Activated CD8-positive, alpha-beta memory T cell treated with anti-CD3 and anti-CD28 coated beads, Interleukin-2, amount 10 ng/mL, durations not matched to agents 7 days and 5 days (primary cell): ENCODE data around the gene KIF4A. TPM values are rescaled to one million over a fixed set of nuclear protein-coding genes. Genes with fewer than 3 reads are reported as not detected.
"Not testable (repeated sequence)": the region's sequence is repeated elsewhere in the genome, so short reads cannot be mapped to it uniquely, and the experiment has no call there.

Experiments used
- ATAC-seq: fragments of 150-1000 bp; cut with Tn5 transposase; one replicate; pipeline ENCODE4 v1.10.0; 2021; ENCODE audit warnings: moderate library complexity
- CTCF ChIA-PET: fragments of 350-600 bp; sonication (Branson Sonifier 250); formaldehyde crosslinking; loops from one replicate; lab custom pipeline; 2021; ENCODE audit warnings: antibody characterized with exemption; lab: Charles Lee
- DNase-seq: peaks from one replicate; pipeline ENCODE4 v3.0.0-alpha.2; 2020
- H3K27ac Mint-ChIP-seq: one replicate; pipeline ENCODE4 v1.8.0; 2021; ENCODE audit warnings: mild to moderate bottlenecking, mixed read lengths
- H3K27me3 Mint-ChIP-seq: one replicate; pipeline ENCODE4 v1.8.0; 2021; ENCODE audit warnings: mixed read lengths
- H3K36me3 Mint-ChIP-seq: one replicate; pipeline ENCODE4 v1.8.0; 2021; ENCODE audit warnings: mild to moderate bottlenecking, mixed read lengths
- H3K4me1 Mint-ChIP-seq: one replicate; pipeline ENCODE4 v1.8.0; 2021; ENCODE audit warnings: mixed read lengths
- H3K4me3 Mint-ChIP-seq: one replicate; pipeline ENCODE4 v1.8.0; 2021; ENCODE audit warnings: mild to moderate bottlenecking, moderate library complexity, mixed read lengths
- H3K9me3 Mint-ChIP-seq: one replicate; pipeline ENCODE4 v1.8.0; 2022; ENCODE audit warnings: low read depth, mixed read lengths
- total RNA-seq, 2 experiments: library from RNA; stranded (reverse); gene quantifications; one replicate each; pipeline ENCODE4 v1.2.3, GENCODE V29; 2021

KIF4A gene
- total RNA-seq, 2 experiments from 2014 or later = 41.0 to 44.7 TPM

DNA sequence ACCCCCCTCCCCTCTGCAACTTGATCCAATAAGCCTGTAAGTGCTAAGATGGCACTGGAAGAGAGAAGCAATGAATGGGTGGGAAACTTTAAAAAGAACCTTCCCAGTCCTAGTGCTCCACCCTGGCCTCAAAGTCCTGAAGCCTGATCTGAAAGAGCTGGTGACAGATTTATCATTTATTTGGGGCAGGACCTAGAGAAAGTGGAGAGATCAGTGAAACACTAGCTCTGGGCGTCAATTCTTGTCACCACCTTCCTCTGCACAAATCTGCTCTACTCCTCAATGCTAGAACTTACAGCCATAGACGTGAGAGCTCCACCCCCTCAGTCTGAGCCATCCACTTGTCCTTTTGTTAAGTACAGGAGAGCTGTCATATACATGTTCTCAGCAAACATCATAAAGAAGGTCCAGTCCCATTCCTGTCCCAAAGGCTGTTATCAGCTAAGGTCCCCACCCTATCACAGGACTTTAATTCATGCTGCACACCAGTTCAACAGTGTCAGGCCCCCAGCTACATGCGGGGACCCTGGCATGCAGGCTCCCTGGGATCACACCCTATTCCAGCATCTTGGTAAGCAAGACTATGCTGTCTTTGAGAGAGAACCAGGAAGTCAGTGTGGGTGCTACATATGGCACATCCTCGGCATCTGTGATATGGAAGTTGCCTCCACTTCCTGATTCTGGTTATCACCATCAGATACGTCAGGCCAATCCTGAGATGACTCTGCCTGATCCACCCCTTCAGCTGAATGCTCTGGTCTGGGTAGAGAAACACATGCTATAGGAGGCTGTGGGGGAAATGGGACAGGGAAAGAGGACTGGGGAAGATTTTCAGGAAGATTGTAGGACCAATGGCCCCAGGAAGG is 32.2 kb upstream of the KIF4A start:
- H3K36me3 Mint-ChIP-seq = no peaks in the 10 kb centered on the region
- peaks cover 11% of the 10 kb centered on the region for H3K4me1 Mint-ChIP-seq
- DNase-seq (no peak), ATAC-seq (no peak)
- no peaks in the 10 kb centered on the region for H3K27me3 Mint-ChIP-seq
- CTCF ChIA-PET = no interaction called here
- no peaks in the 10 kb centered on the region for H3K9me3 Mint-ChIP-seq
- H3K27ac Mint-ChIP-seq = no peak overlapping the region
- no peak overlapping the region for H3K4me3 Mint-ChIP-seq

DNA sequence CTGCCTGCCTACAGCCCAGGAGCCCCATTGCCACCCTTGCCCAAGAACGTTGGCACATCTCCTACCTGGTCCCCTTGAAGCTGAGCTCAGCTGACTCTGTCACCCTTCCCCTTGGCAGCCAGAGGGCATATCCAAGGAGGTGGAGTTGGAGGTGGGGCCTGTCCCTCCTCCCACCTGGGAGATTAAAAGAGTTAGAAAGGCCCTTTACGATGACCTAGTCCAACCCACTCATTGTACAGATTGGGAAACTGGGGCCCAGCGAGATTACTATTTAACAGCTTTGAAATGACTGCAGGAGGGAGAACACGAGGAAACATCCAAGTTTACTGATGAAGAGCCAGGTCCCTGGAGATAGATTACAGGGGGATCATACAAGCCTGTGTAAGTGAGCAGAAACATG is 29.8 kb upstream of the KIF4A start, which contains the start of gene P2RY4:
TSS of gene P2RY4 (minus strand) at position 101 of the 400 bp plus-strand sequence. CDS start 580 bp downstream, outside the sequence.
- DNase-seq = no peak
- CTCF ChIA-PET = no interaction called here
- Mint-ChIP-seq H3K27me3 (no peaks in the 10 kb centered on the region), H3K4me3 (no peak within 1 kb of the TSS), H3K36me3 (no peaks in the 10 kb centered on the region), H3K4me1 (no peaks in the 10 kb centered on the region), H3K9me3 (no peaks in the 10 kb centered on the region), H3K27ac (no peak within 1 kb of the TSS)
- no peak for ATAC-seq

GRCh38 chrX:70262952-70263567 is 26.8 kb upstream of the KIF4A start:
- no peak overlapping the region for H3K4me3 Mint-ChIP-seq
- peak; percentile 69 for ATAC-seq
- DNase-seq = peak; percentile 54
- no peaks in the 10 kb centered on the region for H3K27me3 Mint-ChIP-seq
- H3K4me1 Mint-ChIP-seq = no peaks in the 10 kb centered on the region
- H3K27ac Mint-ChIP-seq = no peak overlapping the region
- H3K36me3 Mint-ChIP-seq = no peaks in the 10 kb centered on the region
- no peaks in the 10 kb centered on the region for H3K9me3 Mint-ChIP-seq
- CTCF ChIA-PET = interaction anchor here (1.2 kb wide), 1 partner anchor 130 kb away, joined by 3 read pairs; the partner anchor contains the start of gene IGBP1

DNA sequence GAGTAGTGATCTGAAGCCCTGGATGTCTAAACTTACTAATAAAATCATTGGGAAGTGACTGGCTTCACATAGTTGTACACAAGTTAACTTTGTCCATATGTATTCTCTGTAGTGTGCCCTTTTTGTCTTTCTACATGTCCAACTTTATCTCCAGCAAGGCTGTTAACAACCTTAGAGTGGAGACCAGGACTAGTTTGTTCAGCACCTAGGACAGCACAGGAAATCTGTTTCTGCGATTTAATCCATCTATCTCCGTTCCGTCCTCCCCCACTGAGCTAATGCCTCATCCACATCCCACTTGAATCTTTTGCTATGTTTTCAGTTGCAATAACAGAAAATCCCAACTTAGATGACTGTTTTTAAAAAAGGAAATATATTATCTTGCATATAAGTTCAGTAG is 25.1 kb upstream of the KIF4A start:
- Mint-ChIP-seq H3K27ac (no peak overlapping the region), H3K9me3 (no peaks in the 10 kb centered on the region), H3K27me3 (no peaks in the 10 kb centered on the region), H3K4me1 (no peaks in the 10 kb centered on the region), H3K4me3 (no peak overlapping the region), H3K36me3 (no peaks in the 10 kb centered on the region)
- CTCF ChIA-PET = no interaction called here
- DNase-seq (no peak), ATAC-seq (no peak)

DNA sequence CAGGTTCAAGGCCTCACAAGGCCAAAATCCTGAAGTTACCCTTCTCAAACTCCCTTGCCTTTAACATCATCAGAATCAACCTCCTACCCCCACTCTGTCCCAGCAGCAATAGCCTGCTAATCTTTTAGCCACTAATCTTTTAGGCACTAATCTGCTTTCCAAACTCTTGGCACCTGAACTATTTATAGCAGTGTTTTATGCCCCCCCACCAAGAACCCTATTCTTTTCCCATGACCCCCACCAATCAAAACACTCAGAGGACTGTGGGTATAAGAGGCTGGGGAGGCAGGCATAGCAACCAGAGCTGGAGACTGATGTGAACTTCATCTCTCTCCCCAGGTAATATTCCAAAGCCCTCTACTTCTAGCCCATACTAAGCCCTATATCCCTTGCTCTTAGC is 21.9 kb upstream of the KIF4A start, which contains the start of gene ARR3:
TSS of gene ARR3 (plus strand) at position 301 of the 400 bp plus-strand sequence. CDS start 1,052 bp downstream, outside the sequence.
- no peak within 1 kb of the TSS for H3K27ac Mint-ChIP-seq
- CTCF ChIA-PET = no interaction called here

GRCh38 chrX:70274029-70274428 is 15.9 kb upstream of the KIF4A start:
- ATAC-seq, H3K9me3 Mint-ChIP-seq, H3K27me3 Mint-ChIP-seq, H3K27ac Mint-ChIP-seq, H3K4me3 Mint-ChIP-seq, H3K4me1 Mint-ChIP-seq, DNase-seq, H3K36me3 Mint-ChIP-seq: not testable (repeated sequence)
- CTCF ChIA-PET = interaction anchor here (0.7 kb wide), 1 partner anchor 160 kb away, joined by 3 read pairs; no protein-coding TSS in a partner anchor

More for the DNA sequence above, 21.9 kb upstream of the KIF4A start, which contains the start of gene ARR3:
- H3K4me3 Mint-ChIP-seq = no peak within 1 kb of the TSS
- H3K4me1 Mint-ChIP-seq = no peaks in the 10 kb centered on the region
- DNase-seq (no peak), ATAC-seq (no peak)
- H3K9me3 Mint-ChIP-seq = no peaks in the 10 kb centered on the region
- H3K36me3 Mint-ChIP-seq = no peaks in the 10 kb centered on the region
- no peaks in the 10 kb centered on the region for H3K27me3 Mint-ChIP-seq

DNA sequence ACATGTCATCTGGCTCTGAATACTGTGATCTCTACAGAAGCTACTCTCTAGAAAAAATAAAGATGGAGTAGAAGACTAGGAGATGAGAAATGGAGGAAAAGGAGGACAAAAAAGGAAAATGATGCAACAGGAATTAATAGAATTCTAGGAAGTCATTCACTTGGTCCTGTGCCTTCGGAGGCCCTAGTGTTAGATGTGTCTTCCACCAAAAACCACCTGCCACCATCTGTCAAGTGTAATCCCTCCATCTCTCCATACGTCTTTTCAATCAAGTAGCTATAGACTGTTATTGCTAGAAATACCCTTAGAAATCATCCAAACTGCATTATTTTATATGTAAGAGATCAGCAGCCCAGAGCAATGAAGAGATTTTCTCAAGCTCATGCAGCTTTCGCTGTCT is 10.8 kb upstream of the KIF4A start:
- Mint-ChIP-seq H3K4me1 (no peaks in the 10 kb centered on the region), H3K4me3 (no peak overlapping the region), H3K36me3 (peaks cover 1% of the 10 kb centered on the region), H3K9me3 (no peaks in the 10 kb centered on the region), H3K27ac (no peak overlapping the region), H3K27me3 (no peaks in the 10 kb centered on the region)
- CTCF ChIA-PET = no interaction called here
- DNase-seq = no peak
- no peak for ATAC-seq

GRCh38 chrX:70280573-70280972 is 9.3 kb upstream of the KIF4A start:
- CTCF ChIA-PET = no interaction called here
- Mint-ChIP-seq H3K27ac (no peak overlapping the region), H3K9me3 (no peaks in the 10 kb centered on the region), H3K4me3 (no peak overlapping the region), H3K36me3 (peaks cover 5% of the 10 kb centered on the region), H3K27me3 (no peaks in the 10 kb centered on the region), H3K4me1 (peaks cover 4% of the 10 kb centered on the region)
- DNase-seq (no peak), ATAC-seq (no peak)

DNA sequence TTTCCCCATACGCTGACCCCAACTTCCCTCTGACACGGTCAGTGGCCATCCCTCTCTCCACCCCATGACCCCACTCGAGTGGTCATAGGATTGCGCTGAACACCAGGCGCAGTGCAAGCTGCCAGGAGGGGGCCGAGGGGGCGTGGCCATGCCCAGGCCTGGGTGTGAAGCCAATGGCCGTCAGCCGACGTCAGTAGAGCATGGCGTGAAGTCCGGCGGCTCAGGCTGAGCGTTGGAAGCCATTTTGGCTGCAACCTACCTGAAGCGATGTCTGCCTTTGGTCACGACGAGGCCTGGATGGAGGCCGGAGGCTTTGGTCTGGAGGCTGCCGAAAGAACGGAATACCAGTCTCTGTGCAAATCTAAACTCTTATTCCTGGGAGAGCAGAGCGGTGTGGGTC is 8.0 kb upstream of the KIF4A start, which contains the start of gene RAB41:
TSS of gene RAB41 (plus strand) at position 222 of the 400 bp plus-strand sequence. CDS start at position 268, 46 bp downstream.
- CTCF ChIA-PET = no interaction called here
- Mint-ChIP-seq H3K27me3 (no peaks in the 10 kb centered on the region), H3K4me1 (peaks cover 4% of the 10 kb centered on the region), H3K36me3 (peaks cover 12% of the 10 kb centered on the region), H3K4me3 (no peak within 1 kb of the TSS), H3K27ac (no peak within 1 kb of the TSS), H3K9me3 (no peaks in the 10 kb centered on the region)
- ATAC-seq (no peak), DNase-seq (no peak)

DNA sequence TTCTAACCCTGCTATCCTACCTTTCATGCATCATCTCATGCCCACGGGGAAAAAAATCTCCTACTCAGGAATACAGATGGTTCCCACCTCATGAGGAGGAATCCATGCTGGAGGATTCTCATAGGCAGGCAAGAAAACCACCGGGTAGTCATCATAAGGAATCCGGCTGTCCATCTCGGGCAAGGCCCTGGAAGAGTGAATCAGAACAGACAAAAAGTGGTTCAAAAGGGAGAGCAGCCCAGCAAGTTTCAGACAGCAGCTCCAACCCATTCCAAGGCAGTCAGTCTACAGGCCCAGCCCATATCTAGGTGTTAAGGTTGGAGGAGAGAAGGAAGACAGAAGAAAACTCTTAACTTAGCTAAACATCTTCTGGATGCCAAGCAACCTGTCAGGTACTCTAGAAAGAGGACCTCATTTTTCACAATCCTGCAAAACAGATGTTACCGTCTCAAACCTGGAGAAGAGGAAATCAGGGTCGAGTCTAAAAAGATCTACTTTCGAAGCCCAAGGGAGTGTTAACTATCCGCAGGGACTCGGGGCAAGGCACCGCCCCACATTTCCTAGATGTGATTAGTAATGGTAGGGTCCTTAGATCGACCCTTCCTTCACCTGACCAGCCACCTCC is 624 bp upstream of the KIF4A start:
- peaks cover 35% of the 10 kb centered on the region for H3K4me1 Mint-ChIP-seq
- H3K27ac Mint-ChIP-seq = peak overlapping the region; percentile 90
- peaks cover 27% of the 10 kb centered on the region for H3K36me3 Mint-ChIP-seq
- H3K9me3 Mint-ChIP-seq = no peaks in the 10 kb centered on the region
- ATAC-seq (no peak), DNase-seq (no peak)
- CTCF ChIA-PET = interaction anchor here (1.0 to 1.6 kb wide), 2 partner anchors 11 to 144 kb away, joined by 3 to 5 read pairs; no protein-coding TSS in a partner anchor
- no peaks in the 10 kb centered on the region for H3K27me3 Mint-ChIP-seq
- H3K4me3 Mint-ChIP-seq = peak overlapping the region; percentile 90

- Mint-ChIP-seq H3K9me3 (no peaks in the 10 kb centered on the region), H3K36me3 (peaks cover 24% of the 10 kb centered on the region), H3K27ac (no peak overlapping the region), H3K4me3 (no peak overlapping the region), H3K27me3 (no peaks in the 10 kb centered on the region), H3K4me1 (peaks cover 29% of the 10 kb centered on the region)
- CTCF ChIA-PET = interaction anchor here (1.1 kb wide), 1 partner anchor 143 kb away, joined by 4 read pairs; no protein-coding TSS in a partner anchor
- DNase-seq = no peak
- ATAC-seq = no peak
Observed at GRCh38 chrX:70292788-70293187, 2.9 kb downstream of the KIF4A start.

GRCh38 chrX:70293621-70294020 is 3.7 kb downstream of the KIF4A start:
- no peak for ATAC-seq
- no peak overlapping the region for H3K4me3 Mint-ChIP-seq
- peaks cover 22% of the 10 kb centered on the region for H3K36me3 Mint-ChIP-seq
- H3K9me3 Mint-ChIP-seq = no peaks in the 10 kb centered on the region
- no peak overlapping the region for H3K27ac Mint-ChIP-seq
- DNase-seq = no peak
- CTCF ChIA-PET = interaction anchor here (1.1 kb wide), 1 partner anchor 142 kb away, joined by 4 read pairs; no protein-coding TSS in a partner anchor
- no peaks in the 10 kb centered on the region for H3K27me3 Mint-ChIP-seq
- H3K4me1 Mint-ChIP-seq = peaks cover 26% of the 10 kb centered on the region

DNA sequence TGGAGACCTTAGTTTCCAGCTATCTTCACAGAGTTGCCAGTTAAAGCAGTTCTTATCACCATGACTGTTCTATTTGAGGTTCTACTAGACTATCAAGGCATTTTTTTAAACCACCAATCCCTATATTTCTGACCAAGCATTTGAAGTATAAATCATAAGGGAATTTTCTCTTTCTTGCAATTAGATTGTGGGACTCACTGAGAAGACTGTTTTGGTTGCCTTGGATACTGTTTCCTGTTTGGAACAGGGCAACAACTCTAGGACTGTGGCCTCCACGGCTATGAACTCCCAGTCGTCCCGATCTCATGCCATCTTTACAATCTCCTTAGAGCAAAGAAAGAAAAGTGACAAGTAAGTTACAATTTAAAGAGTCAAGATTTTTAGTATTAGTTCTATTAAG is 11.8 kb downstream of the KIF4A start:
- H3K27me3 Mint-ChIP-seq = no peaks in the 10 kb centered on the region
- no peak for DNase-seq
- peaks cover 51% of the 10 kb centered on the region for H3K36me3 Mint-ChIP-seq
- H3K9me3 Mint-ChIP-seq = no peaks in the 10 kb centered on the region
- no peak overlapping the region for H3K27ac Mint-ChIP-seq
- CTCF ChIA-PET = no interaction called here
- ATAC-seq = no peak
- H3K4me1 Mint-ChIP-seq = peaks cover 3% of the 10 kb centered on the region
- H3K4me3 Mint-ChIP-seq = no peak overlapping the region
